ENCODE measurements around the gene TRPC4. TPM values are rescaled to one million over a fixed set of nuclear protein-coding genes. Genes with fewer than 3 reads are reported as not detected.

Gene TRPC4
- total and polyA plus RNA-seq, 8 donors, result 0.23 to 12.3 (median 3.9) TPM; not detected in 1

GRCh38 chr13:37663724-37664123, 205.8 kb downstream of the TRPC4 start:
- Histone ChIP-seq H3K4me3 (no peak overlapping the region), H3K4me1 (no peaks in the 10 kb centered on the region), H3K27me3 (no peaks in the 10 kb centered on the region), H3K27ac (no peak overlapping the region), H3K36me3 (no peaks in the 10 kb centered on the region), H3K9me3 (no peaks in the 10 kb centered on the region)
- intact Hi-C loops (cut with DNase I; ENCODE audit: low total_unique reads), result no loop called here
- 76 to 90% (median 83%) methylated on average over 4 of the region's 4 CpGs for WGBS, 5 donors
- no peak for DNase-seq
- TF ChIP-seq POLR2AphosphoS5 (IDR thresholded peaks at IDR 0.05) (no peak), CTCF (IDR thresholded peaks at IDR 0.05) (no peak), POLR2A (IDR thresholded peaks at IDR 0.05) (no peak), EP300 (IDR thresholded peaks at IDR 0.05) (no peak)

- DNase-seq, result no peak
- TF ChIP-seq POLR2A (IDR thresholded peaks at IDR 0.05), result no peak
- TF ChIP-seq EP300 (IDR thresholded peaks at IDR 0.05), result no peak
- no peak for TF ChIP-seq POLR2AphosphoS5 (IDR thresholded peaks at IDR 0.05)
- TF ChIP-seq CTCF (IDR thresholded peaks at IDR 0.05), result no peak
- no peaks in the 10 kb centered on the region for H3K9me3 ChIP-seq
- H3K4me1 ChIP-seq, result no peaks in the 10 kb centered on the region
- no peak overlapping the region for H3K27ac ChIP-seq
- no peaks in the 10 kb centered on the region for H3K36me3 ChIP-seq
- H3K4me3 ChIP-seq, result no peak overlapping the region
- 49 to 74% (median 63%) methylated on average over 3 of the region's 3 CpGs for WGBS, 5 donors
- intact Hi-C loops (cut with DNase I; ENCODE audit: low total_unique reads), result no loop called here
- no peaks in the 10 kb centered on the region for H3K27me3 ChIP-seq
Observed at GRCh38 chr13:37662624-37663023, 206.9 kb downstream of the TRPC4 start.

- Histone ChIP-seq H3K4me3 (no peak overlapping the region), H3K4me1 (no peaks in the 10 kb centered on the region), H3K27me3 (no peaks in the 10 kb centered on the region), H3K9me3 (no peaks in the 10 kb centered on the region), H3K36me3 (no peaks in the 10 kb centered on the region), H3K27ac (no peak overlapping the region)
- 91 to 95% (median 95%) methylated on average over 1 of the region's 1 CpG for WGBS, 5 donors
- DNase-seq, result no peak
- intact Hi-C loops (cut with DNase I; ENCODE audit: low total_unique reads), result no loop called here
- TF ChIP-seq EP300 (IDR thresholded peaks at IDR 0.05) (no peak), POLR2AphosphoS5 (IDR thresholded peaks at IDR 0.05) (no peak), CTCF (IDR thresholded peaks at IDR 0.05) (no peak), POLR2A (IDR thresholded peaks at IDR 0.05) (no peak)
Observed at GRCh38 chr13:37657956-37658355, 211.6 kb downstream of the TRPC4 start.

- Histone ChIP-seq H3K9me3 (no peaks in the 10 kb centered on the region), H3K27me3 (no peaks in the 10 kb centered on the region), H3K4me3 (no peak overlapping the region), H3K27ac (no peak overlapping the region), H3K4me1 (no peaks in the 10 kb centered on the region), H3K36me3 (no peaks in the 10 kb centered on the region)
- DNase-seq, result no peak
- intact Hi-C loops (cut with DNase I; ENCODE audit: low total_unique reads), result no loop called here
- 61 to 72% (median 64%) methylated on average over 2 of the region's 2 CpGs for WGBS, 5 donors
- TF ChIP-seq POLR2AphosphoS5 (IDR thresholded peaks at IDR 0.05) (no peak), CTCF (IDR thresholded peaks at IDR 0.05) (no peak), EP300 (IDR thresholded peaks at IDR 0.05) (no peak), POLR2A (IDR thresholded peaks at IDR 0.05) (no peak)
Observed at GRCh38 chr13:37657134-37657533, 212.4 kb downstream of the TRPC4 start.
